IPS DF 4.7 (cell line): ENCODE results near the gene NAA25.

Source experiments
- DNase-seq: peaks from one replicate; pipeline ENCODE4 v3.0.0-alpha.2; 2013; ENCODE audit warnings: low spot score; ENCODE audit errors: extremely low read depth

Gene NAA25

GRCh38 chr12:111978545-111978944, 130.0 kb downstream of the NAA25 start:
- DNase-seq, result no peak

- DNase-seq, result no peak
Observed at GRCh38 chr12:111976860-111977259, 131.7 kb downstream of the NAA25 start.
